ENCODE data around the gene LOC128125822.
A peak's percentile ranks its signal among the peaks of the same experiment; 100 is the strongest.

The LOC128125822 gene

DNA sequence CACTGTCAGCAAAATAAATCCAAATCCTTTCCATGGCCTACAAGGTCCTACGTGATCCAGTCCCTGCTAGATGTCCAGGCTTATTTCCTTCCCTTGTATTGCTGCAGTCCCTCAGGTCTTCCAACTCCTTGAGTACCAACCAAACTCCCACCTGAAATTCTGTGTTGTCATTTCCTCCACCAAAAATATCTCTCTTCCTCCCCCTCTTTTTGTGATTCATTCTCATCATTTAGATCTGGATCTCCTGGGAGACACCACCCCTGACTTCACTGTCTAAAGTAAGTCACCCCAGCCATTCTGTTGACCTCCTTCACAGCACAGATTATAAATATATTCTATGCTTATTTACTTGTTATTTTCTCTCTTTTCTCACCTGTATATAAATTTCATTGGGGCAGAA, 9.0 kb upstream of the LOC128125822 start:
- Histone ChIP-seq H3K79me2 (ENCODE audit: insufficient read depth, low read length) (no peaks in the 10 kb centered on the region), H3K27me3 (ENCODE audit: insufficient read depth, low read length) (no peaks in the 10 kb centered on the region), H3K27ac (ENCODE audit: low read depth, low read length) (no peak overlapping the region), H3K9ac (ENCODE audit: low read length) (no peak overlapping the region), H3K4me3 (replicated peaks in 1 of 2; ENCODE audit: low read depth in 1 of 2, low read length in 2 of 2) (no peak overlapping the region), H3K9me3 (ENCODE audit: control insufficient read depth in 1 of 2, insufficient read depth in 1 of 2, low read depth in 1 of 2, low read length in 2 of 2) (no peaks in the 10 kb centered on the region; a peak in 1 of 4 replicates), H2AFZ (ENCODE audit: low read depth, low read length, poor library complexity, severe bottlenecking) (peak overlapping the region; percentile 7), H3K4me2 (ENCODE audit: low read length) (no peak overlapping the region), H3K9me2 (ENCODE audit: insufficient read depth) (no peaks in the 10 kb centered on the region), H3K36me3 (ENCODE audit: control insufficient read depth in 1 of 2, insufficient read depth in 2 of 2, low read length in 2 of 2) (no peaks in the 10 kb centered on the region), H4K20me1 (ENCODE audit: insufficient read depth) (no peaks in the 10 kb centered on the region), H3K4me1 (ENCODE audit: control insufficient read depth in 1 of 2, insufficient read depth in 2 of 2, low read length in 2 of 2) (peaks cover 10 to 26% of the 10 kb centered on the region in 2 experiments)
- intact Hi-C loops (cut with micrococcal nuclease): no loop called here
- no peak for TF ChIP-seq FOSL1 (IDR thresholded peaks at IDR 0.05; ENCODE audit: low read depth)
- TF ChIP-seq YY1 (IDR thresholded peaks at IDR 0.05; ENCODE audit: extremely low read depth, insufficient replicate concordance, low read depth, low read length): no peak
- no peak for TF ChIP-seq ZFX (IDR thresholded peaks at IDR 0.05)
- TF ChIP-seq, protein P1, sequence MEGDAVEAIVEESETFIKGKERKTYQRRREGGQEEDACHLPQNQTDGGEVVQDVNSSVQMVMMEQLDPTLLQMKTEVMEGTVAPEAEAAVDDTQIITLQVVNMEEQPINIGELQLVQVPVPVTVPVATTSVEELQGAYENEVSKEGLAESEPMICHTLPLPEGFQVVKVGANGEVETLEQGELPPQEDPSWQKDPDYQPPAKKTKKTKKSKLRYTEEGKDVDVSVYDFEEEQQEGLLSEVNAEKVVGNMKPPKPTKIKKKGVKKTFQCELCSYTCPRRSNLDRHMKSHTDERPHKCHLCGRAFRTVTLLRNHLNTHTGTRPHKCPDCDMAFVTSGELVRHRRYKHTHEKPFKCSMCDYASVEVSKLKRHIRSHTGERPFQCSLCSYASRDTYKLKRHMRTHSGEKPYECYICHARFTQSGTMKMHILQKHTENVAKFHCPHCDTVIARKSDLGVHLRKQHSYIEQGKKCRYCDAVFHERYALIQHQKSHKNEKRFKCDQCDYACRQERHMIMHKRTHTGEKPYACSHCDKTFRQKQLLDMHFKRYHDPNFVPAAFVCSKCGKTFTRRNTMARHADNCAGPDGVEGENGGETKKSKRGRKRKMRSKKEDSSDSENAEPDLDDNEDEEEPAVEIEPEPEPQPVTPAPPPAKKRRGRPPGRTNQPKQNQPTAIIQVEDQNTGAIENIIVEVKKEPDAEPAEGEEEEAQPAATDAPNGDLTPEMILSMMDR (IDR thresholded peaks at IDR 0.05 in 2 of 3, conservative IDR thresholded peaks at IDR 0.05 in 1 of 3; ENCODE audit: borderline replicate concordance in 1 of 3, insufficient read depth in 1 of 3, low read depth in 2 of 3, low read length in 2 of 3): no peak
- no peak for TF ChIP-seq EZH2phosphoT487 (IDR thresholded peaks at IDR 0.05; ENCODE audit: borderline replicate concordance)
- TF ChIP-seq POLR2AphosphoS5 (IDR thresholded peaks at IDR 0.05; ENCODE audit: low read depth, low read length): no peak
- TF ChIP-seq POLR2A (IDR thresholded peaks at IDR 0.05; ENCODE audit: borderline replicate concordance, extremely low read depth, insufficient read depth, insufficient read length): no peak
- no peak for TF ChIP-seq SRF (IDR thresholded peaks at IDR 0.05; ENCODE audit: low read depth)
- TF ChIP-seq, protein P2, sequence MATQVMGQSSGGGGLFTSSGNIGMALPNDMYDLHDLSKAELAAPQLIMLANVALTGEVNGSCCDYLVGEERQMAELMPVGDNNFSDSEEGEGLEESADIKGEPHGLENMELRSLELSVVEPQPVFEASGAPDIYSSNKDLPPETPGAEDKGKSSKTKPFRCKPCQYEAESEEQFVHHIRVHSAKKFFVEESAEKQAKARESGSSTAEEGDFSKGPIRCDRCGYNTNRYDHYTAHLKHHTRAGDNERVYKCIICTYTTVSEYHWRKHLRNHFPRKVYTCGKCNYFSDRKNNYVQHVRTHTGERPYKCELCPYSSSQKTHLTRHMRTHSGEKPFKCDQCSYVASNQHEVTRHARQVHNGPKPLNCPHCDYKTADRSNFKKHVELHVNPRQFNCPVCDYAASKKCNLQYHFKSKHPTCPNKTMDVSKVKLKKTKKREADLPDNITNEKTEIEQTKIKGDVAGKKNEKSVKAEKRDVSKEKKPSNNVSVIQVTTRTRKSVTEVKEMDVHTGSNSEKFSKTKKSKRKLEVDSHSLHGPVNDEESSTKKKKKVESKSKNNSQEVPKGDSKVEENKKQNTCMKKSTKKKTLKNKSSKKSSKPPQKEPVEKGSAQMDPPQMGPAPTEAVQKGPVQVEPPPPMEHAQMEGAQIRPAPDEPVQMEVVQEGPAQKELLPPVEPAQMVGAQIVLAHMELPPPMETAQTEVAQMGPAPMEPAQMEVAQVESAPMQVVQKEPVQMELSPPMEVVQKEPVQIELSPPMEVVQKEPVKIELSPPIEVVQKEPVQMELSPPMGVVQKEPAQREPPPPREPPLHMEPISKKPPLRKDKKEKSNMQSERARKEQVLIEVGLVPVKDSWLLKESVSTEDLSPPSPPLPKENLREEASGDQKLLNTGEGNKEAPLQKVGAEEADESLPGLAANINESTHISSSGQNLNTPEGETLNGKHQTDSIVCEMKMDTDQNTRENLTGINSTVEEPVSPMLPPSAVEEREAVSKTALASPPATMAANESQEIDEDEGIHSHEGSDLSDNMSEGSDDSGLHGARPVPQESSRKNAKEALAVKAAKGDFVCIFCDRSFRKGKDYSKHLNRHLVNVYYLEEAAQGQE (IDR thresholded peaks at IDR 0.05; ENCODE audit: low read depth): no peak
- TF ChIP-seq, protein P3, sequence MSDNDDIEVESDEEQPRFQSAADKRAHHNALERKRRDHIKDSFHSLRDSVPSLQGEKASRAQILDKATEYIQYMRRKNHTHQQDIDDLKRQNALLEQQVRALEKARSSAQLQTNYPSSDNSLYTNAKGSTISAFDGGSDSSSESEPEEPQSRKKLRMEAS (IDR thresholded peaks at IDR 0.05): no peak
- no peak for TF ChIP-seq JUND (IDR thresholded peaks at IDR 0.05)
- no peak for ATAC-seq
- no TSS peak for BruUV-seq (replicated peaks)
- CTCF ChIA-PET: no interaction called here
- POLR2A ChIA-PET: no interaction called here
- no peak for DNase-seq (ENCODE audit: low read depth, low spot score)
- RAD21 ChIA-PET (ENCODE audit: low non-redundant PET in 1 of 2, low total read pairs in 2 of 2, uncharacterized antibody in 2 of 2, unreplicated experiment in 2 of 2): no interaction called here

All from HCT116 (cell line).